ENCODE data around the gene AMOT.

The AMOT gene

DNA sequence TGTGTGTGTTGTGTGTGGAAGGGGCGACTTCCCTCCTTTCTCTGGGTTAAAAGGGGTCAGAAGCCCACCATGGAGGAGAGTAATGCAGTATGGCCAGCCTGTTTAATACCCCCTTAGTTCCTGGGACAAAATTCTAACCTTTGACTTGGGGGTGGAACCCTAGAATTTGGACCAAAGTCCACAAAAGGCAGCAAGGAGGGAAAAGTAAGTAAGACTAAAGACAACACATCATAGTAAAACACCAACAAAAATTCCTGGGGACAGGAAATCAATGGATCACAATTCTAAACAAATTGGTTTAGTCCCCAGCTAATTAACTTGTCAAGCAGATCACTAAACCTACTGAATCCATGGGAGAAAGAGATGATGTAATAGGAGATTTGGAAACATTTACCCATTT, 3.1 kb downstream of the AMOT start:
- no peak for DNase-seq (ENCODE audit: low read depth, low spot score)

GRCh38 chrX:112835019-112835418, 5.6 kb downstream of the AMOT start:
- no peak for DNase-seq (ENCODE audit: low read depth, low spot score)

GRCh38 chrX:112834031-112834845, 6.4 kb downstream of the AMOT start:
- no peak for DNase-seq (ENCODE audit: low read depth, low spot score)

DNA sequence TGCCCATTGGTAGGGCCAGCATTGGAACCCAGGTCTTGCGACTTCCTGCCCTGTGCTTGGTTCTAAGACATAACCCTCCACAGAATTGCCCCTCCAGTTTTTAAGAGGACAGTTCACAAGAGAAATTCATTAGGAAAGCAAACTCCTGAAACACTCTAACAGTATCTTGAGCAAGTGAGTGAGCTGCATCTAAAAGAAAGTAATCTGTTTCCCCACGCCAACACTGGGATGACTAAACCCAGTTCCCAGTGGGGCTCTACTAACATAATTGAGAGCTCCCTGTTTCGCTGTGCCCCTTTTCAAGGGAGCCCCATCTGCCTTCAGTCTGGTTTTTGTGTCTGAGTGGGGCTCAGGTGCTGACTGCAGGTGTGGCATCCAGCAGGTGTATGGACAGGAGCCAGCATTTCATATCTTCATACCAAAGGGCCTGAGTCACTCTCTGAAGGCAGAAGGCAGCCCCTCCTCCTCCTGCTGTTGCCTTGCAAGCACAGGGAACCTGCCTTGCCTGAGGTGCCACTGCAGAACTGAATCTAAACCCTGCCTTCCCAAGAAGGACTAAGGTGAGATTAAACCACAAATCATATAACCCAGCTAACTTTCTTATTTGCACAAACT, 8.0 kb downstream of the AMOT start:
- DNase-seq (ENCODE audit: low read depth, low spot score) = no peak

DNA sequence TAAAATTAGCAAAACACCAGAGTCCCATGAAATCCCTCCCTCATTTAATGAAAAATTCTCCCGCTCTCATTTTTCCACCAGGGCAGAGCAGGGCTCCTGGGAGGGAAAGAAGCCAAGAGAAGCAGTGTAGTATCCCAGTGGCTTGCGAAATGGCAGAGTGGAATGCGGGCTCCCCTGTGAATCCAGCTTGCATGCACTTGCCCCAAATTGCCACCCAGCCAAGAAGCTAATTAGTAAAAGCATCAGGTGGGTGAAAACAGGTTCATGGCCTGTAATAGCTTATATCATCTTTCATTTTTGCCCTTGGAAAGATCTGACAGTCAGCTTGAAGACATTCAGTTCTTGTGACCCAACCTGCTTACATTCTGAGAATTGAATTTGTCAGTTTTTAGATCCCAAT, 10.1 kb downstream of the AMOT start:
- DNase-seq (ENCODE audit: low read depth, low spot score) = no peak

- DNase-seq (ENCODE audit: low read depth, low spot score) = no peak
Measured at GRCh38 chrX:112827292-112827903, 13.2 kb downstream of the AMOT start.

- no peak for DNase-seq (ENCODE audit: low read depth, low spot score)
Measured at GRCh38 chrX:112826023-112826422, 14.6 kb downstream of the AMOT start.

DNA sequence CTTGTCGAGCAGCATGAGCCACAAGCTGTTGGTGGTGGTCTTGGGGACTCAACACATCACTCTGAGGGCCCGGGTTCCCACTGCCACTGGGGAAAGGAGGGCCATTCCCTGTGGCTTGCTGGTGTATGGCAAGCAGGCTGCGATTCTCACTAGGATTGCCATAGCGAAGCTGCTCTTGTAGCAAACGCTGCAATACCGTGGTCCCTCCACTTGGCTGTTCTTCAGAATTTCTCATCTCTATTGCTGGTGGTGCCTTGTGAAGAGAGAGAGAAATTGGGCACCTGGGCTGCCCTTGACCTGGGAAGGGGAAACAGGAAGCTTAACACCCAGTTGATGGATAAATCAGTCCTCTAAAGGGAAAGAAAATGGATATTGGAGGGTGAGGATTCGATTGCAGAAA, 17.7 kb downstream of the AMOT start:
- no peak for DNase-seq (ENCODE audit: low read depth, low spot score)

DNA sequence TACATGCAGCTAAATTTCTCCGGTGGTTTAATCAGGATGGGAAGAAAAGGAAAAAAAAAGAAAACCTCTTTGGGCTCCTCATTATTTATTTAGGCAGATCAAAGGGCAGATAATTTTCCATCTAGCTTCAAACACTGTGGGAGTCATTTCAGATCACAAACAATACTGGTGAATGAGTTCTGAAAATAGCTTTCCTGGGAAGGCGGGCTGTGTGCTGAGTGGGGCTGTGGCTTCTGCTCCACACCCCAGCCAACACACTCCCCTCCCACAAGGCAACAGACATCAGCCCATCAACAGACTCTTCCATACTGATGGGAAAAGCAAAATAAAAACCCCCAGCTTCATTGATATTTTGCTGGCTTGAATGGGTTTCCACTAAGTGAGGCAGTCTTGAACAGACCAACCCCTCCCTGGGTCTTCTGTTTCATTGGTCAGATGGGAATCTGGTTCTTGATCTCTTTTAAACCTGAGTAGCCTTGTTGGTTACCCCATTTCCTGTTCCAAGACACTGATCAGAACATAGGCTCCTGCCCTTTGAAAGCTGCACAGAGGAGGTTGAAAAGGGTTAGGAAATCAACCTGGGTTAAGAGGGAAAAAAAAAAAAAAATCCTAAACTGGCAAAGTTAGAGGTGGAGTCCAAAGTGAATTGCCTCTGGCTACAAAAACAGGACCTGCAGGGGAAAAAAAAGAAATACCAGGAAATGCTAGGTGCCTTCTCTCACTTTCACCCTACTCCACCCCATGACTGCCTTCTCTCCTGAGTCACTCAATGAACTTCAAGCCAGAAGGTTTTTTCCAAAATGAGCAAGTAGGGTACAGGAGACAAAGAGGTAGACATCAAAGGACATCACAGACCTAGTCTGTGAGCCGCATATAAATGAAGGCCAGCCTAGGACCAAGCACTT, 20.0 kb downstream of the AMOT start:
- no peak for DNase-seq (ENCODE audit: low read depth, low spot score)

- DNase-seq (ENCODE audit: low read depth, low spot score) = no peak
Measured at GRCh38 chrX:112819813-112820212, 20.8 kb downstream of the AMOT start.

DNA sequence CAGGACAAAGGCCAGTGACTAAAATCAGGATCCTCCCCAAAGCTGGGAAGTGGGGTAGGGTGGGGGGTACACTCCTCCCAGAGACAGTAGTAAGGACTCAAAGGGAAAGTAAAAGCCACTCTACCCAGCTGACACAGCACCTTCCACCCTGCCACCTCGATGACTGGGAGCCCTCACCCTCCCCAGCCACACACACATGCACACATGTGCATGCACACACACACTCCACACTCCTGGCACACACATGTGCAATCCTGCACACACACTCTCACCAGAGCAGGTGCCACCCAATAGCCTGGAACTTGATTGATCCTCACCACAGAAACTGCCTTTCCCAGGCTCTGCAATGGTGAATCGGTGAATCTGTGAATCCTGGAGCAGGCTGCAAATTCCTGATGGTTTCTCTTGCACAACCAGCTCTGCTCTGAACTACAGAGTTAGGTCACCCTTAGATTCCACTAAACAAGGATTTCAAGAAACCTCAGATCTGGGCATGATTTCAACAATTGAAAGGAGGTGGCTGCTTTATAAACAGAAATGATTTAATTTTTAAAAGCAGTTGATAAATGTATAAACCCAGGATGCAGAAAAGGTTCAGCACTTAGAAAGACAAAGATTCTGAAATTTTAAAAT, 21.5 kb downstream of the AMOT start:
- DNase-seq (ENCODE audit: low read depth, low spot score) = no peak

GRCh38 chrX:112818114-112819007, 22.3 kb downstream of the AMOT start:
- DNase-seq (ENCODE audit: low read depth, low spot score) = no peak

GRCh38 chrX:112816908-112817307, 23.7 kb downstream of the AMOT start:
- no peak for DNase-seq (ENCODE audit: low read depth, low spot score)

- DNase-seq (ENCODE audit: low read depth, low spot score) = no peak
Measured at GRCh38 chrX:112814496-112814895, 26.1 kb downstream of the AMOT start.

DNA sequence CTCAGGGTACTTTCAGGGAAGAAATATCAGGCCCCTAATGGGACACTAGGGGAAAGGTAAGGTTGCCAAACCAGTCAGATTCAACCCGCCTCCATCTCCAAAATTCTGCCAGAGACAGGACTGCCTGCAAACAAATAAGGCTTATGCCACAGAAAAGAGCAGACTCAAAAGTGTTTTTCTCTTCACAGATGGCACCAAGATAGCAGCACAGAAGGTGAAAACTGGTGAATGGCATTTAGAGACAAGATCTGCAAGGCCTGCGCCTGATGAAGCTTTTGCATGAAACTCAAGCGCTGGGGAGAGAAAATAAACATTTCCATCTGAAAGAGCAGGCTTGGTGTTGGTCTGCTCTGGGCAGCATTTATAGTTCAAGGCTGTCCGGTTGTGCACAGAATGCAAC, 27.9 kb downstream of the AMOT start:
- DNase-seq (ENCODE audit: low read depth, low spot score) = no peak

DNA sequence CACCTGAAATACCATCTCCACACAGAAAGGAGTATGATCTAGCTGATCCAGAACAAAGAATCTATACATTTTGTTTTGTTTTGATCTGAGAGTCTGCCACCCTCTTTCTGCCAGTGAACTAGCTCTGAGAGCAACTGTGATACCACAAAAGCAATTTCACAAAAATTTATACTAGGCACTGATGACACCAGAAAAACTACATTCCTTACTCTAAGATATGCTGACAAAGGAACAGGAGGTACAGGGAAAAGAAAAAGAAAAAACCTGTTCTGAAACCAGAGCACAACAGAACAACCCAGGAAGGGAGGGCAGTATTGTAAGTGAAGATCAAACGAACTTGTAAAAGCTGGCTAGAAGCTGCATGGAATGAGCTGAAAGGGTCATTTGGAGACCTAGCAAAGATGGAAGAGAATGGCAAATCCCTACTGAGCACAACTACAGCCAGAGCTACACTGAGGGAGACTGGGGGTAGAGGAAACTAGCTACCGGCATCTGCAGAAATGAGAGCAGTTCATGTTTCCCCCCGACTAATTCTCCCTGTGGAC, 31.9 kb downstream of the AMOT start:
- no peak for DNase-seq (ENCODE audit: low read depth, low spot score)

GRCh38 chrX:112808007-112808406, 32.6 kb downstream of the AMOT start:
- DNase-seq (ENCODE audit: low read depth, low spot score) = no peak

DNA sequence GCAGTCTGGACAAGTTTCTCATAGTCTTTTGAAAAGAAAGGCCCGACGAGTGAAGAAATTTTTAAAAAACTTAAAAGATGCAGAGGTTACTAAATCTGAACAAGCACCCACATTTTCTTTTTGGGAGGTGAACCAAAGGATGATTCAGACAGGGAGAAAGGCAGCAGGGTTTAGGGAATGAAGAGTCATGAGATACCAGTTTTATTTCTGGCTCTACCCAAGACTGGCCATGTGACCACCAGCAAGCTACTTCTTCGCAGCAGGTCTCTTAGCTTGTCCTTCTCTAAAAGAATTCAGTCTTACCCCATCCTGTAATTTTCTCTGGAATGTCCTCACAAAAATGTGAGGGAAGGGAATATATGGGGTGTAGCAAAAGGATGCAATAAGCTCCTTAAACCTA, 37.6 kb downstream of the AMOT start:
- no peak for DNase-seq (ENCODE audit: low read depth, low spot score)

DNA sequence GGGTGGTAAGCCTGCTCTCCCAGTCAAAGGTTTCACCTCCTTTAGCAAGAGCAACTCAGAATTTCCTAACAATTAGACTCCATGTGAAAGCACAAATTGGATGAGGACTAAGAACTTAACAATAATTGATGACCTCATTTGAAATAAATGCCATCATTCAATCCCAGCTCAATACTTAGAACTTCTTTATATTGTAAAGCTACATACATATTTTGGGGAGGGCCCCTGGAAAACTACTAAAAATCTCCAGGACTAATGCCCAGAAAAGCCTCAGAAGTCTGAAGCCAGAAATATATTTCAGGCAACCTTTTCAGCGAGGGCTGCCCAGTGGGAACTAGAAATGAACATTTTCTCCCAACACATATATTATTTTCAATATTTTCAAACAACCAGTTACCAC, 38.1 kb downstream of the AMOT start:
- no peak for DNase-seq (ENCODE audit: low read depth, low spot score)
